Type B pancreatic cell (in vitro differentiated cells): ENCODE data around the gene NBAS. TPM values are rescaled to one million over a fixed set of nuclear protein-coding genes. Genes with fewer than 3 reads are reported as not detected.

ENCODE experiments used
- DNase-seq: peaks from one replicate; pipeline ENCODE4 v3.0.0; 2021; ENCODE audit warnings: mixed read lengths; ENCODE audit not compliant: unreplicated experiment; ENCODE audit errors: extremely low spot score
- H3K27ac Mint-ChIP-seq: 2 replicates; pipeline ENCODE4 v1.8.0; 2021; ENCODE audit warnings: mild to moderate bottlenecking, mixed read lengths
- H3K27me3 Mint-ChIP-seq: 2 replicates; pipeline ENCODE4 v1.8.0; 2021; ENCODE audit warnings: mixed read lengths
- H3K36me3 Mint-ChIP-seq: 2 replicates; pipeline ENCODE4 v1.8.0; 2021; ENCODE audit warnings: mixed read lengths
- H3K4me1 Mint-ChIP-seq: one replicate; pipeline ENCODE4 v1.8.0; 2021; ENCODE audit warnings: mixed read lengths; ENCODE audit not compliant: unreplicated experiment
- H3K4me3 Mint-ChIP-seq: 2 replicates; pipeline ENCODE4 v1.8.0; 2021; ENCODE audit warnings: mild to moderate bottlenecking, mixed read lengths
- H3K9me3 Mint-ChIP-seq: 2 replicates; pipeline ENCODE4 v1.8.0; 2021; ENCODE audit warnings: mixed read lengths
- total RNA-seq: library from RNA; stranded (reverse); gene quantifications from 2 replicates; pipeline ENCODE4 v1.2.1, GENCODE V29; 2021; ENCODE audit warnings: low replicate concordance
- TF ChIP-seq, protein P1 (sequence below): fragments of 200-600 bp; sonication (generic); conservative IDR thresholded peaks from 2 replicates; pipeline ENCODE4 v1.5.0; 2021; ENCODE audit warnings: antibody characterized with exemption, mild to moderate bottlenecking

The NBAS gene
- total RNA-seq, 1 donor from 2014 or later, result 53.5 TPM

DNA sequence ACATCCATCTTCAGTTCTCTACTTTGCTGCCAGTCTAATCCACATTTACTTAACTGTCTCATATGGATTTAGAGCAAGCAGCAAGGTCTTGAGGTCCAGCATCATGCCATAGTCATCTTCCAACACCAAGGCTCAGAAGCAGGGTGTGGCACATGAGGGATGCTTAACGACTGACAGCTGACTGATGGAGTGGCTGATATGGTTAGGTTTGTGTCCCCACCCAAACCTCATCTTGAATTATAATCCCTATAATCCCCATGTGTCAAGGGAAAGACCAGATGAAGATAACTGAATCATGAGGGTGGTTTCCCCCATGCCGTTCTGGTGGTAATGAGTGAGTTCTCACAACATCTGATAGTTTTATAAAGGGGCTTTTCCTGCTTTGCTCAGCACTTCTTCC, 257.3 kb downstream of the NBAS start:
- Mint-ChIP-seq H3K27ac (no peak overlapping the region), H3K4me3 (no peak overlapping the region), H3K9me3 (no peaks in the 10 kb centered on the region), H3K27me3 (no peaks in the 10 kb centered on the region), H3K4me1 (no peaks in the 10 kb centered on the region), H3K36me3 (peaks cover 50% of the 10 kb centered on the region)
- TF ChIP-seq, protein P1, sequence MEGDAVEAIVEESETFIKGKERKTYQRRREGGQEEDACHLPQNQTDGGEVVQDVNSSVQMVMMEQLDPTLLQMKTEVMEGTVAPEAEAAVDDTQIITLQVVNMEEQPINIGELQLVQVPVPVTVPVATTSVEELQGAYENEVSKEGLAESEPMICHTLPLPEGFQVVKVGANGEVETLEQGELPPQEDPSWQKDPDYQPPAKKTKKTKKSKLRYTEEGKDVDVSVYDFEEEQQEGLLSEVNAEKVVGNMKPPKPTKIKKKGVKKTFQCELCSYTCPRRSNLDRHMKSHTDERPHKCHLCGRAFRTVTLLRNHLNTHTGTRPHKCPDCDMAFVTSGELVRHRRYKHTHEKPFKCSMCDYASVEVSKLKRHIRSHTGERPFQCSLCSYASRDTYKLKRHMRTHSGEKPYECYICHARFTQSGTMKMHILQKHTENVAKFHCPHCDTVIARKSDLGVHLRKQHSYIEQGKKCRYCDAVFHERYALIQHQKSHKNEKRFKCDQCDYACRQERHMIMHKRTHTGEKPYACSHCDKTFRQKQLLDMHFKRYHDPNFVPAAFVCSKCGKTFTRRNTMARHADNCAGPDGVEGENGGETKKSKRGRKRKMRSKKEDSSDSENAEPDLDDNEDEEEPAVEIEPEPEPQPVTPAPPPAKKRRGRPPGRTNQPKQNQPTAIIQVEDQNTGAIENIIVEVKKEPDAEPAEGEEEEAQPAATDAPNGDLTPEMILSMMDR, result no peak
- DNase-seq, result no peak

DNA sequence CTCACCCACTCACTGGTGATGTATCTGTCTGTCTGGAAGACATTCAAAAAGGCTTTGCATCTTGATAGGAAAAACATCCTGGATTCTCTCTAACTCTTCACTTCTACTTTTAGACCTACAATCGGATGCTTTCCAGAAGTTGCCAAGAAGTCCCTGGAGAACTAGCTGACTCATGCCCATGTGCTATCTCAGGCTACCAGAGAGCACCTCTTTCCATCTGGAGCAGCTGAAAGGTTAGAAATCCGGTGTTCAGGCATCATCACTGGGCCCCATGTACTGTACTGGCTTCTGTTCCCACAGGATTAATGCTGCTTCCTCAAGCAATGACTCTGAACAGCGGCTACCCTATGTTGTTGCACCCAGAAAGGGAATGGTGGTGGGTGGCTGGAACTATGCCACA, 259.0 kb downstream of the NBAS start:
- TF ChIP-seq, protein P1, result no peak

DNA sequence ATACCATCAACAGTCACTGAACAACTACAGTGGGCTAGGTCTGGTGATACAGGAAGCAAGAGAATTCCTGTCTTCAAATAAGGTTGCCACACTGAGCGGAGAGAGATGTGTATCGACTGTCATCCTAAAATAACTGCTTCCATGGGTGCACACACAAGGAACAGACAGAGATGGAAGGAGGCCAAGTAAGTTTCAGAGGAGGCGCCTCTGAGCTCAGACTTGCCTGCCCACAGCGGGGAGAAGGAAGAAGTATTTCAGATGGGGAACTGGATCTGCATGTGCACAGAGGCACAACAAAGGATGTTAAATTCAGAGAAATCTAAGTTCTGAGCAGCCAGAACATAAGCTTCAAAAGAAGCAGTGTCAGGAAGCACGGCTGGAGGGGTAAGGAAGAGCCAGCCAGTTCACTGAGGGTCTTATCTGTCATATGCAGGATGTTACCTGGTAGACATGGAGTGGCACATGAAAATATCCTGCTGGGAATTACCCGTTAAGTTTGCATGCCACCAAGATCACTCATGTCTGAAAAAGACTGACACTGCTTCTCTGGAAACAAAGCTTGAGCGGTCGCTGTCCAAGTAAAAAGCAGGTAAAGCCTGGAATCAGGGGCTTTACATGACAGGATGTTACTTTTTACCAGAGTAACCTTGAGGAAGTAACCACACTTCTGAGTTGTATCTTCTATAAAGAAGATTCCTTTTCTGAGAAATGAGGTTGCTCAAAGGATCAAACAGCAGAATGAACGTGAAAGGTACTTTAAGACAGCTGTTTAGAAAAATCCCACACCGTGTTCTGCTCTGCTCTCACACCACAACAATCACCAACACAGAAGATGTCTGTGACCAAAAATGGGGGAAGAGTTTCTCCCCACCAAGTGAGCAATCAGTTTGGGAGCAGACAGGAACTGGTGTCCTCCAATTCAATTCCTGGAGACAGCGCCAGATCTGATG, 260.2 kb downstream of the NBAS start:
- H3K4me1 Mint-ChIP-seq, result no peaks in the 10 kb centered on the region
- TF ChIP-seq, protein P1, result no peak
- H3K4me3 Mint-ChIP-seq, result no peak overlapping the region
- peaks cover 49% of the 10 kb centered on the region for H3K36me3 Mint-ChIP-seq
- H3K27ac Mint-ChIP-seq, result no peak overlapping the region
- H3K9me3 Mint-ChIP-seq, result no peaks in the 10 kb centered on the region
- DNase-seq, result no peak
- H3K27me3 Mint-ChIP-seq, result no peaks in the 10 kb centered on the region

More for the DNA sequence above, 259.0 kb downstream of the NBAS start:
- H3K27me3 Mint-ChIP-seq, result no peaks in the 10 kb centered on the region
- no peak for DNase-seq
- H3K4me3 Mint-ChIP-seq, result no peak overlapping the region
- H3K36me3 Mint-ChIP-seq, result peaks cover 51% of the 10 kb centered on the region
- no peak overlapping the region for H3K27ac Mint-ChIP-seq
- H3K9me3 Mint-ChIP-seq, result no peaks in the 10 kb centered on the region
- no peaks in the 10 kb centered on the region for H3K4me1 Mint-ChIP-seq

DNA sequence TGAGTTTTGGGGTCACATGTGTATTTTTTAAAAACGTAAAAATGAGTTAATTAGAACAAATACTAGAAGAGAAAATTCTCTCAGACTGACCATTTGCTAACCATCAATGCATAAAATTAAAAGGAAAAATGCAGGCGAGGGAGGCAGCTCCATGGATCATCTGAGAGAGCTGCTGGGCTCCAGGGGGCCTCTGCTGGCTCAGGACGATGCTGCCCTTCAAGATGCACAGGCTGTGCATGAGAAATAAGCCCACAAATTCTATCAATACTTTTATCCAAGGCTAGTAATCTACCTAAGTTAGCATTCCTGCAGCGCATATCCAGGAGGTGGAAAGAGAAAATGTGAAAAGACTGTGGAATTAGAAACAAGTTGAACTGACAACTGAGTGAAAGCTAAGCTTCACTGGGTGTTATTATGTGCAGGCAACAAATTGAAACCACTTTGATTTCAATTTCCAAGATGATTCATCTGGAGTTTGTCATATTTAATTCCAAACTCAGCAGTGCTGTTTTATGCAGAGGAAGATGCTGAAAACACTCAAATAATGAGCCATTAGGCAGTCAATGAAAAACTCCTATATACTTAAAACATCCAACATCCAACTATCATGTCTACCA, 261.1 kb downstream of the NBAS start:
- peaks cover 43% of the 10 kb centered on the region for H3K36me3 Mint-ChIP-seq
- H3K27me3 Mint-ChIP-seq, result no peaks in the 10 kb centered on the region
- no peak for DNase-seq
- H3K4me1 Mint-ChIP-seq, result no peaks in the 10 kb centered on the region
- H3K4me3 Mint-ChIP-seq, result no peak overlapping the region
- H3K9me3 Mint-ChIP-seq, result no peaks in the 10 kb centered on the region
- H3K27ac Mint-ChIP-seq, result no peak overlapping the region
- TF ChIP-seq, protein P1, result no peak

DNA sequence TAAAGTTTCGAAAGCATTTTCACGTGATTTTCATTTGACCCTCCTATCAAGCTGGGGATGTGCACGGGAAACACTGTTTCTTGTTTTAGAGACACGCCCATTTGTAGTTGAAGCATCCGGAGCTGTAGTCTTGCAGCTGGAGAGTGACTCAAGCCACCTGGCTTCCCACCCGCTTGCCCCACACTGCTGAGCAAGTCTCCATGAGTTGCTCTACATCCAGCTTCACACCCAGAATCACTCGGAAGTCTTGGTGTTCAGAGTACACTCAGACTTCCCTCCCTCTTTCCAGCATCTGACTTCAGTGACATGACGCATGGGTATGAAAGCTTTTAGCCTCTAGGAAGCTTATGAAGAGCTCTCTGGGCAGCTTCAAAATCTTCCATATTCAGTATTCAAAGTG, 262.4 kb downstream of the NBAS start:
- peaks cover 41% of the 10 kb centered on the region for H3K36me3 Mint-ChIP-seq
- no peak overlapping the region for H3K4me3 Mint-ChIP-seq
- no peaks in the 10 kb centered on the region for H3K9me3 Mint-ChIP-seq
- no peak overlapping the region for H3K27ac Mint-ChIP-seq
- DNase-seq, result no peak
- TF ChIP-seq, protein P1, result no peak
- H3K27me3 Mint-ChIP-seq, result no peaks in the 10 kb centered on the region
- no peaks in the 10 kb centered on the region for H3K4me1 Mint-ChIP-seq
